GM19328 (cell line): ENCODE results near the gene MYBPC2.

ENCODE experiments used
- ATAC-seq: cut with Tn5 transposase; IDR thresholded peaks from one replicate; pipeline ENCODE4 v1.9.1; 2021; ENCODE audit warnings: mild to moderate bottlenecking, moderate library complexity; ENCODE audit not compliant: unreplicated experiment

The MYBPC2 gene

GRCh38 chr19:50513746-50514345, 81.2 kb downstream of the MYBPC2 start, which contains the start of gene ASPDH:
Gene ASPDH, minus strand, starts transcription at chr19:50513913. Its CDS starts 90 bp downstream, at chr19:50513823.
- no peak for ATAC-seq

GRCh38 chr19:50514346-50515167, 81.9 kb downstream of the MYBPC2 start:
- no peak for ATAC-seq

- no peak for ATAC-seq
Observed at GRCh38 chr19:50515168-50515561, 82.5 kb downstream of the MYBPC2 start.
